ENCODE data around the gene MGAT3.
"Not testable (repeated sequence)": the region's sequence is repeated elsewhere in the genome, so short reads cannot be mapped to it uniquely, and the experiment has no call there.

- TF ChIP-seq EZH2phosphoT487 (IDR thresholded peaks at IDR 0.05; ENCODE audit: borderline replicate concordance, low read depth, low read length); CTCF (conservative IDR thresholded peaks at IDR 0.05; ENCODE audit: low read length): not testable (repeated sequence)
Measured at GRCh38 chr22:39521106-39521885, 64.5 kb downstream of the MGAT3 start.

All from OCI-LY7 (cell line).